Fibroblast of skin of right biceps (primary cell): Measurements from ENCODE around the gene TM4SF18.
A peak's percentile ranks its signal among the peaks of the same experiment; 100 is the strongest.
"Not testable (repeated sequence)": the region's sequence is repeated elsewhere in the genome, so short reads cannot be mapped to it uniquely, and the experiment has no call there.

Experiments used
- DNase-seq: peaks from one replicate; pipeline ENCODE4 v3.0.0-alpha.2; 2013

Gene TM4SF18

GRCh38 chr3:149368201-149368673 lies 34.8 kb upstream of the TM4SF18 start:
- DNase-seq = no peak

GRCh38 chr3:149366941-149367840 lies 33.8 kb upstream of the TM4SF18 start:
- DNase-seq = peak; percentile 79

- no peak for DNase-seq
Observed at GRCh38 chr3:149366031-149366430, 32.6 kb upstream of the TM4SF18 start.

GRCh38 chr3:149364624-149365023 lies 31.2 kb upstream of the TM4SF18 start:
- DNase-seq = no peak

- peak; percentile 65 for DNase-seq
Observed at GRCh38 chr3:149363053-149363452, 29.6 kb upstream of the TM4SF18 start.

- DNase-seq = no peak
Observed at GRCh38 chr3:149362366-149362765, 28.9 kb upstream of the TM4SF18 start.

GRCh38 chr3:149356630-149357029 lies 23.2 kb upstream of the TM4SF18 start:
- peak; percentile 29 for DNase-seq

GRCh38 chr3:149356044-149356592 lies 22.7 kb upstream of the TM4SF18 start:
- no peak for DNase-seq

- DNase-seq = no peak
Observed at GRCh38 chr3:149353581-149354184, 20.2 kb upstream of the TM4SF18 start.

GRCh38 chr3:149352556-149352955 lies 19.1 kb upstream of the TM4SF18 start:
- peak; percentile 66 for DNase-seq

- no peak for DNase-seq
Observed at GRCh38 chr3:149343951-149344350, 10.5 kb upstream of the TM4SF18 start.

- peak; percentile 89 for DNase-seq
Observed at GRCh38 chr3:149342413-149343380, 9.3 kb upstream of the TM4SF18 start.

GRCh38 chr3:149340310-149340933 lies 7.0 kb upstream of the TM4SF18 start:
- DNase-seq = peak; percentile 69

GRCh38 chr3:149339931-149340309 lies 6.5 kb upstream of the TM4SF18 start:
- DNase-seq = peak; percentile 99

GRCh38 chr3:149337486-149337885 lies 4.0 kb upstream of the TM4SF18 start:
- not testable (repeated sequence) for DNase-seq

GRCh38 chr3:149336925-149337324 lies 3.5 kb upstream of the TM4SF18 start:
- DNase-seq = peak; percentile 25

- peak; percentile 23 for DNase-seq
Observed at GRCh38 chr3:149332771-149333170, 665 bp downstream of the TM4SF18 start.

GRCh38 chr3:149332227-149332765 lies 1.1 kb downstream of the TM4SF18 start:
- peak; percentile 40 for DNase-seq

- no peak for DNase-seq
Observed at GRCh38 chr3:149331396-149331795, 2.0 kb downstream of the TM4SF18 start.

- DNase-seq = peak; percentile 56
Observed at GRCh38 chr3:149330609-149331331, 2.7 kb downstream of the TM4SF18 start.

GRCh38 chr3:149327156-149327555 lies 6.3 kb downstream of the TM4SF18 start:
- DNase-seq = no peak
